Right ventricle myocardium superior (tissue), 1 donor: ENCODE measurements around the gene GNAS. TPM values are rescaled to one million over a fixed set of nuclear protein-coding genes. Genes with fewer than 3 reads are reported as not detected.
"Not testable (repeated sequence)": the region's sequence is repeated elsewhere in the genome, so short reads cannot be mapped to it uniquely, and the experiment has no call there.

Experiments
- ATAC-seq: fragments of 200-7000 bp; cut with Tn5 transposase; one replicate; pipeline ENCODE4 v1.9.1; 2020; ENCODE audit warnings: mild to moderate bottlenecking; ENCODE audit not compliant: poor library complexity
- DNase-seq: peaks from one replicate; pipeline ENCODE4 v3.0.0-alpha.2; 2020
- intact Hi-C: fragments of 100-400 bp; cut with DNase I; formaldehyde crosslinking; loops from one replicate; pipeline ENCODE4 v1.11.2; 2022
- total RNA-seq: library from RNA; stranded (reverse); fragmentation: NEBNext Ultra II Directional; extraction: Animal tissue kit (Norgen Biotek cat#: 25700); gene quantifications from one replicate; pipeline ENCODE4 v1.2.1, GENCODE V29; 2021
- donor health status: DM: no; HTN: yes; CAD: no; lungs with severe emphysema.

Gene GNAS
- total RNA-seq, 1 donor from 2014 or later, result 1,453 TPM

DNA sequence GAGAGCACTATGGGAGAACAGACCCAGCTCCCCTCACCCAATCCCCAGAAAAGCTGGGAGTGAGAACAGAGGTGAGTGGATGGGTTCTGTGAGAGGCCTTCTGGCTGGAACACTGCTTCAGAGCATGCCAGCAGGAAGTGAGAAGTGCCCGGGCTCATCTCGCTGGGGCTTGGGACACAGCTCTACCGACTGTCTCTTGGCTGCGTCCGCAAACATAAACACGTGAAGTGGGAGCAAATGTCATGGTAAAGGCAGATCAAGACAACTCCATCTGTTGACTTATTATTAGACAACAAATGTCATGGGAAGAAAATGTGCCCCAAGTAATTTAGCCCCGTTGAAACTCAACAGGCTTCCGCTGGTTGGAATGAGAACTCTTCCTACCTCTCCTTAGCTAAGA is 27.7 kb upstream of the GNAS start:
- intact Hi-C loops, result no loop called here
- DNase-seq (no peak), ATAC-seq (no peak)

DNA sequence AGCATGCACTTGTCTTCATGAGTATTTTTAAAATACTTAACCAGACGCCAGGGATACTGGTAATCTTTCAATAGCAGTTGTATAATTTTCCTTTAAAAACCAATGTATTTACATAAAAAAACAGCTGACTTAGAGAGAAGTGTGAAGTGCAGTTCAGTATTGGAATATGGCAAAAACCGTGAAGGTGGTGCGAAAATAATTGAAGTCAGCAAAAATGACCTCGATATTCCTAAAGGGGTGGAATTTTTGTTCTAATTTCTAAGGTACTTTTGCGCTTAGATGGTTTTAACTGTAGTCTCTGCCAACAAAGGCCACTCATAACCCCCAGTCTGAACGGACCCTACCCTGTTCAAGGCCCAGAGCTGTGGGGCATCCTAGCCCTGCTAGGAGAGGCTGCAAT is 27.1 kb upstream of the GNAS start:
- intact Hi-C loops, result no loop called here
- DNase-seq, result no peak
- no peak for ATAC-seq

DNA sequence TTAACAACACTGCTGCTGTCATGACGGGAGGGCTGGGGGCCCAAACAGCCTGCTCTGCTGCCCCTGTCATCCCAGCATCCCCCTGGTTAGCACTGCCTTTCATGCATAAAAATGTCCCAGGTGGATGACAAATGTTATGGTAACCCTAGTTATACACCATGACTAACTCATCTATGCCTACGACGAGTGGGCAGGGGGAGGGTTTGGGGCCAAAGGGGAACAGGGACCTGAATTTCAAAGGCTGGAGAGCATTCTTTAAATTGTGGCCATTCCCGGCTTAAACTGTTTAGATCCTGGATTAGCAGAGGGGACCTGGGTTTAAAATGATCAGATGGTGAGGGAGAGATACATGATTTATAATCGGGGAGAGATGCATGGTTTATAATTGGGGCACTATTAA is 26.2 kb upstream of the GNAS start:
- DNase-seq, result no peak
- no peak for ATAC-seq
- intact Hi-C loops, result no loop called here

DNA sequence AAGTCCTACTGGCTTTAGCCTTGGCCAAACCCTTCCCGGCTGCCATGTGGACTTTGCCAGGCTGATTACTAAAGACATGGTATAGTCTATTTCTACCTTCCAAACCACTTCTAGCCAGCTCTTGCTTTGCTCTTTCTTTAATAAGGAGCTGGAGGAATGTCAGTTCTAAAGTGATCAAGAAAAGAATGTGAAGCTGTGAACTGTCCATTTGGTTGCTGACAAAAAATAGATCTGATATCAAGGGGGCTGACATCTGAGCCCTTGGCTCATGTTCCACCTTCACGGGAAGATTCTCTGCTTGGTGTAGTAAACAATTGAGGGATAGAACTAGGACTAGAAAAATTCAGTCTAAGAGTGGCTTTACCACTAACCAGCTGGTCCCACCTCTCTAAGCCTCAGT is 24.4 kb upstream of the GNAS start:
- intact Hi-C loops, result no loop called here
- ATAC-seq, result no peak
- no peak for DNase-seq

DNA sequence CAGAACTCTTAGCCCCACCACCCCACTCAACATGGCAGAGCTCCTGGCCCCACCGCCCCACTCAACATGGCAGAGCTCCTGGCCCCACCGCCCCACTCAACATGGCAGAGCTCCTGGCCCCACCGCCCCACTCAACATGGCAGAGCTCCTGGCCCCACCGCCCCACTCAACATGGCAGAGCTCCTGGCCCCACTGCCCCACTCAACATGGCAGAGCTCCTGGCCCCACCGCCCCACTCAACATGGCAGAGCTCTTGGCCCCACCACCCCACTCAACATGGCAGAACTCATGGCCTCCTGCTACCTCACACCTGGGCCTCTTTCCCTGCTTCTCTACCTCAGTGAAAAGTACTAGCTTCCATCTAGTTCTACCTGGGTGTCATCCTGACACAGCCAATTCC is 23.7 kb upstream of the GNAS start:
- ATAC-seq, intact Hi-C loops, DNase-seq: not testable (repeated sequence)

DNA sequence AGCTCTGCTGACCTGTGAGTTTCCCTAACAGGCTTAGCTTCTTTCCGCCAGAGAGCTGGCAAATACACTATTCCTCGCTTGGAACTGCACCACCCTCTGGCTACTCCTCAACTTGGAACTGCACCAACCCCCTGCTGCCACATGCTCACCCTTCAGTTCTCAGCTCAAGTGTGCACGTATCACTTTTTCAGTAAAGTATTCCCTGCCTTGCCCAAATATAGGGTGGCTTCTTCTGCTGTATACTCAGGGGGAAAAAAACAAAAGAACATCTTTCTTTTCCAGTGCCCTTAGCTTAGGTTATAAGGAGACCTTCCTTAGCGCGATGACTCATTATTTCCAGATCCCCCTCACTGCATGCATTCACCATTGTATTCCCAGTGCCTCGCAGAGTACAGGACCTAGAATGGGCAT is 23.0 kb upstream of the GNAS start:
- ATAC-seq, result peak; percentile 96
- DNase-seq, result peak; percentile 57
- intact Hi-C loops, result no loop called here

- ATAC-seq, result no peak
- intact Hi-C loops, result no loop called here
- DNase-seq, result no peak
Measured at GRCh38 chr20:58832457-58832856, 20.1 kb upstream of the GNAS start.

- DNase-seq (no peak), ATAC-seq (no peak)
- intact Hi-C loops, result no loop called here
Measured at GRCh38 chr20:58833921-58834320, 18.6 kb upstream of the GNAS start.

GRCh38 chr20:58835231-58835630 is 17.3 kb upstream of the GNAS start:
- no peak for DNase-seq
- no peak for ATAC-seq
- intact Hi-C loops, result no loop called here

- ATAC-seq (no peak), DNase-seq (no peak)
- intact Hi-C loops, result no loop called here
Measured at GRCh38 chr20:58836616-58837204, 15.8 kb upstream of the GNAS start.

- ATAC-seq, result no peak
- no peak for DNase-seq
- intact Hi-C loops, result no loop called here
Measured at GRCh38 chr20:58837717-58838116, 14.8 kb upstream of the GNAS start.

DNA sequence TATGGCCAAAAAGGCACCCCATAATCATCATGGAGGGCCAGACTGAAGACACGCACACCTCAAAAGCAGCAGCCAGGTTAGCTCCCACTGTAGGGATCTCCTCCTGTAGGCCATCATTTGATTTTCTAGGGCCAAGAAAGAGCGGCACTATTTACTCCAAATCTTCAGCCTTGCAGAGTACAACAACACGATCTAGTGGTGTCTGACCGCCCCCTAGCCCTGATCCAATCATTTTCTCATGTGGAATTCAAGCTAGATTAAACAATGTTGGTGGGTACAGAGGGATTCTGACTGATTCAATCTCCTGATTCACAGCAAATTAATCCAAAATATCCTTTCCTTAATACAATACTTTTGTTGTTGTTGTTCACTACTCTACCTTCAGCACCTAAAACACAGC is 14.3 kb upstream of the GNAS start:
- DNase-seq, result no peak
- intact Hi-C loops, result no loop called here
- no peak for ATAC-seq

GRCh38 chr20:58839474-58839874 is 13.0 kb upstream of the GNAS start:
- peak; percentile 78 for ATAC-seq
- peak; percentile 64 for DNase-seq
- intact Hi-C loops, result no loop called here

- intact Hi-C loops, result no loop called here
- ATAC-seq (peak; percentile 15), DNase-seq (no peak)
Measured at GRCh38 chr20:58839991-58840747, 12.3 kb upstream of the GNAS start.

DNA sequence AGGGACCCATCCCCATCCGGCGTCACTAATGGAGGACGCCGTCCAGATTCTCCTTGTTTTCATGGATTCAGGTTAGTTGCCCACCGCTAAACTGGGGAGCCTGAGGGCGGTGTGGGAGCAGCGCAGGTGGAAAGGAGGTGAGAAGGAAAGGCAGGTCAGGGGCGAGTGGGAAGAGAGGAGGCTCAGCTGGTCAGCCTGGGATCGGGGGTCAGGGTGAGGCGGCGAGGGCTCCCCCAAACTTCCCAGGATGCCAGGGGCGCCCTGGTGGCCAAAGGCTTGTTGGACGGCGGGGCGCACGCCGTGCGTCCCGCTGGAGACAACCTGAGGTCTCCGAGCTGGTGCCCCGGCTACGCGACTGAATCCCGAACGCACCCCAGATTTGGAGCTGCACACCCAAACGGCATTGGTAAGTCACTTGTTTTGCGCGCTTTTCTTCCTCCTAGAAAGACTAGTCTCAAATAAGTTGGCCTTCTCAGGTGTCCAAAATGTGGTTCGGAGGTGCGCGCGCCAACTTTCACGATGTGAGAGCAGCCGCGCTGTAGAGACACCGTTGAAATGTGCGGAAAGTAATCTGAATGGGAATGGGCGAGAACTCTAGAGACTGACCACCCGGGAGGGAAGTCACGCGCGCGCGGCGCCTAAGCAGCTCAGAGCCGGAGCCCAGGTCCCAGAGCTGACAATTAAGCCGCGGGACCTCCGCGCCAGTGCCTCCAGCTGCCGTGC is 11.5 kb upstream of the GNAS start:
- DNase-seq (no peak), ATAC-seq (no peak)
- intact Hi-C loops, result no loop called here

GRCh38 chr20:58841539-58842264 is 10.8 kb upstream of the GNAS start:
- intact Hi-C loops, result no loop called here
- no peak for DNase-seq
- no peak for ATAC-seq

GRCh38 chr20:58842276-58842675 is 10.2 kb upstream of the GNAS start:
- no peak for ATAC-seq
- intact Hi-C loops, result no loop called here

DNA sequence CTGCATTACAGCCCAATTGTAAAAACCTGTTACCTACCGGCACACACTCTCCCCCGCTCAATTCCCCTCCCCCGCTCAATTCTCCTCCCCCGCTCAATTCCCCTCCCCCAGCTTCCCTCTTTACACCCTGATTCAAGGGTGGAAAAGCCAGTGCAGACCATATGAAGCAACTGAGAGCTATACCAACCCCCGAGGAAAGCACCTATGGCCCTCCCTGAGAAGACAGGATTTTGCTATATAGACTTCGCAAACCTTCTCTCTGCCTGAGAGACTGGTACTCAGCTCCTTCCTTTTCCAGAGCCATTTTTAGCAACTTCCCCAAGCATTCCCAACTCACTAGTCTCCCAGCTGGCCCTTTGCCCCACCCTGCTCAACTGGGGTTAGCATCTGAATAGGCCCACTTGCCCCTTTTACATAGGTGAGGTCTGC is 9.4 kb upstream of the GNAS start:
- DNase-seq, result no peak
- intact Hi-C loops, result no loop called here
- no peak for ATAC-seq

More at GRCh38 chr20:58842276-58842675, 10.2 kb upstream of the GNAS start:
- DNase-seq, result no peak

- no peak for ATAC-seq
- intact Hi-C loops, result no loop called here
- no peak for DNase-seq
Measured at GRCh38 chr20:58845706-58846105, 6.8 kb upstream of the GNAS start.
